Vagina (tissue), 2 donors: ENCODE results near the gene PIGK. TPM values are rescaled to one million over a fixed set of nuclear protein-coding genes. Genes with fewer than 3 reads are reported as not detected.
A peak's percentile ranks its signal among the peaks of the same experiment; 100 is the strongest.
"Not testable (repeated sequence)": the region's sequence is repeated elsewhere in the genome, so short reads cannot be mapped to it uniquely, and the experiment has no call there.

Experiments used
- DNase-seq, 2 donors: peaks; one replicate each; pipeline ENCODE4 v3.0.0-alpha.2; 2017; ENCODE audit errors: extremely low spot score in 2 of 2
- H3K27ac ChIP-seq: fragments of 200-600 bp; sonication (generic); one replicate; pipeline ENCODE4 v1.5.1; 2019
- H3K27me3 ChIP-seq: fragments of 200-600 bp; sonication (generic); one replicate; pipeline ENCODE4 v1.5.1; 2019
- H3K36me3 ChIP-seq, 2 donors: fragments of 200-600 bp; sonication (generic); one replicate each; pipeline ENCODE4 v1.5.1; 2017 to 2019
- H3K4me1 ChIP-seq: fragments of 200-600 bp; sonication (generic); one replicate; pipeline ENCODE4 v1.5.1; 2019
- H3K4me3 ChIP-seq, 2 donors: fragments of 200-600 bp; sonication (generic); 1 replicate in 1 of 2; 2 replicates in 1 of 2; pipeline ENCODE4 v1.5.1; 2016 to 2019
- H3K9me3 ChIP-seq: fragments of 200-600 bp; sonication (generic); one replicate; pipeline ENCODE4 v1.5.1; 2019
- POLR2A ChIP-seq, 2 donors: fragments of 450-650 bp; IDR thresholded peaks; one replicate each; pipeline ENCODE4 v1.6.1; 2017; ENCODE audit warnings: antibody characterized with exemption in 2 of 2, mild to moderate bottlenecking in 2 of 2, moderate library complexity in 2 of 2
- POLR2AphosphoS5 ChIP-seq, 2 donors: sonication (generic); formaldehyde crosslinking; IDR thresholded peaks; one replicate each; pipeline ENCODE4 v1.9.0; 2017; ENCODE audit warnings: antibody characterized with exemption in 2 of 2, mild to moderate bottlenecking in 2 of 2, low read depth in 1 of 2; ENCODE audit not compliant: insufficient read depth in 1 of 2
- intact Hi-C: fragments of 100-400 bp; cut with DNase I; formaldehyde crosslinking; loops from one replicate; pipeline ENCODE4 v1.15.1; 2023
- total RNA-seq: library from RNA; depleted of rRNA; stranded (reverse); fragments of >200 nt; gene quantifications from one replicate; pipeline ENCODE4 v1.2.3, GENCODE V29; 2016
- TF ChIP-seq, protein P1 (sequence below), 3 experiments: fragments of 450-650 bp in 2 of 3; fragments of 200-600 bp in 1 of 3; sonication (generic) in 1 of 3; IDR thresholded peaks; one replicate each; pipeline ENCODE4 v1.5.1; 2017 to 2019; ENCODE audit warnings: antibody characterized with exemption in 3 of 3, mild to moderate bottlenecking in 2 of 3, moderate library complexity in 2 of 3

PIGK gene
- total RNA-seq, 1 donor from 2014 or later, result 12.8 TPM

DNA sequence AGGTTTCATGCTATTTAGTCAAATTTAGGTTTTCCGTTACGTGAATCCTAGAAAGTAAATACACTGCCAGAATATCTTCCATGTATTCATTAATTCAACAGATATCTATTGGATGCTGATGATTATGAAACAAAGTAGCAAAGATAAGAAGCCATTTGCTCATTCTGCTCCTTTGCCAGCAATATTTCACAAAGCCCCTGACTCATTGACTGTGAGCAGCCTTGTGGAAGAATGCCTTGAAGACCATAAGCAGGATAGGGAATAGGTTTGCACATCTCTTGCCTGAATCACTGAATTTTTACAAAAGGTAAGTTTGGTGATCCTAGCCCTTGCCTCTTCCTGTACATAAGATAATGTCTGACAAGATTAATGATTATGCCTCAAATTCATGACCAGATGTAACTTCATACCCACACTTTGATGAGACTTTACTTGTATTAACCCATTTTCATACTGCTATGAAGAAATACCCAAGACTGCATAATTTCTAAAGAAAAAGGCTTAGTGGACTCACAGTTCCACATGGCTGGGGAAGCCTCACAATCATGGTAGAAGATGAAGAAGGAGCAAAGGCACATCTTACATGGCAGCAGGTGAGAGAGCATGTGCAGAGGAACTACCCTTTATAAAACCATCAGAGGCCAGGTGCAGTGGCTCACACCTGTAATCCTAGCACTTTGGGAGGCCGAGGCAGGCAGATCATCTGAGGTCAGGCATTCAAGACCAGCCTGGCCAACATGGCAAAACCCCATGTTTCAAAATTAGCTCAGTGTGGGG, 1.6 kb upstream of the PIGK start:
- no peak overlapping the region for H3K4me3 ChIP-seq
- H3K27ac ChIP-seq, result no peak overlapping the region
- H3K4me1 ChIP-seq, result peaks cover 12% of the 10 kb centered on the region
- TF ChIP-seq POLR2A (IDR thresholded peaks at IDR 0.05), result no peak
- H3K27me3 ChIP-seq, result no peaks in the 10 kb centered on the region
- DNase-seq, result no peak
- no peaks in the 10 kb centered on the region for H3K36me3 ChIP-seq
- intact Hi-C loops, result no loop called here
- no peaks in the 10 kb centered on the region for H3K9me3 ChIP-seq

DNA sequence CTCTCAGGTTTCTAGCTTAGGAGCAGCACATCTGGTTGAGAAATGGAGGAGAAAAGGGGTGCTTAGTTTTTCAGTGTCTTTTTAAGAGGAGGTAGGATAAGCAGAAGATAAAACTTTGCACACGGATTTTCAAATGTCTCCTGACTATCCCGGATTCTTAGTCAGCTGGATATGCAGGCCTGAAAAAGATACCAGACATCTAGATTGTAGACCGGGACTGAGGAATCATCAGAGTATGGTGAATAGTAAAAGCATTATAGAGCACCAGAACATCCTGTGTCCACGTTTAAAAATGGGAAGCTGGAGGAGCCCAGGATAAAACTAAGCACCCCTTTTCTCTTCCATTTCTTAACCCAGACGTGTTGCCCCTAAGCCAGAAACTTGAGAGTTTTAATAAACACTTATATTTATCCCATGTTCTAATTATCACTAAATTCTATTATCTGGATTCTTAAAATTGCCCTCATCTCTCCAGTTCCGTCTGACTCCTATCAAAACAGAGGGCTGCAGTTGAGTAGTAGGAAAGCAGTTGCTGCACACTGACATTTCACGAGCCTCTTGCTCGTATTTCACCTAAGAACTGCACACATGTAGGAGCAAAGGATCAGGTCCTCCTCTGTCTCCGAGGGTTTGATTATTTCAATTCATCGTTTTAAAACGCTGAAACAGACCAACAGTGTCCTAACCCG, 609 bp downstream of the PIGK start:
- H3K27ac ChIP-seq, result peak overlapping the region; percentile 79
- DNase-seq, result no peak
- H3K4me1 ChIP-seq, result peaks cover 12% of the 10 kb centered on the region
- intact Hi-C loops, result no loop called here
- H3K36me3 ChIP-seq, result no peaks in the 10 kb centered on the region
- H3K4me3 ChIP-seq, result peak overlapping the region; percentile 72
- H3K9me3 ChIP-seq, result no peaks in the 10 kb centered on the region
- TF ChIP-seq, protein P1, sequence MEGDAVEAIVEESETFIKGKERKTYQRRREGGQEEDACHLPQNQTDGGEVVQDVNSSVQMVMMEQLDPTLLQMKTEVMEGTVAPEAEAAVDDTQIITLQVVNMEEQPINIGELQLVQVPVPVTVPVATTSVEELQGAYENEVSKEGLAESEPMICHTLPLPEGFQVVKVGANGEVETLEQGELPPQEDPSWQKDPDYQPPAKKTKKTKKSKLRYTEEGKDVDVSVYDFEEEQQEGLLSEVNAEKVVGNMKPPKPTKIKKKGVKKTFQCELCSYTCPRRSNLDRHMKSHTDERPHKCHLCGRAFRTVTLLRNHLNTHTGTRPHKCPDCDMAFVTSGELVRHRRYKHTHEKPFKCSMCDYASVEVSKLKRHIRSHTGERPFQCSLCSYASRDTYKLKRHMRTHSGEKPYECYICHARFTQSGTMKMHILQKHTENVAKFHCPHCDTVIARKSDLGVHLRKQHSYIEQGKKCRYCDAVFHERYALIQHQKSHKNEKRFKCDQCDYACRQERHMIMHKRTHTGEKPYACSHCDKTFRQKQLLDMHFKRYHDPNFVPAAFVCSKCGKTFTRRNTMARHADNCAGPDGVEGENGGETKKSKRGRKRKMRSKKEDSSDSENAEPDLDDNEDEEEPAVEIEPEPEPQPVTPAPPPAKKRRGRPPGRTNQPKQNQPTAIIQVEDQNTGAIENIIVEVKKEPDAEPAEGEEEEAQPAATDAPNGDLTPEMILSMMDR (IDR thresholded peaks at IDR 0.05), result no peak
- TF ChIP-seq POLR2A (IDR thresholded peaks at IDR 0.05) (no peak), POLR2AphosphoS5 (IDR thresholded peaks at IDR 0.05; ENCODE audit: insufficient read depth in 1 of 2, low read depth in 1 of 2) (no peak)
- no peaks in the 10 kb centered on the region for H3K27me3 ChIP-seq

DNA sequence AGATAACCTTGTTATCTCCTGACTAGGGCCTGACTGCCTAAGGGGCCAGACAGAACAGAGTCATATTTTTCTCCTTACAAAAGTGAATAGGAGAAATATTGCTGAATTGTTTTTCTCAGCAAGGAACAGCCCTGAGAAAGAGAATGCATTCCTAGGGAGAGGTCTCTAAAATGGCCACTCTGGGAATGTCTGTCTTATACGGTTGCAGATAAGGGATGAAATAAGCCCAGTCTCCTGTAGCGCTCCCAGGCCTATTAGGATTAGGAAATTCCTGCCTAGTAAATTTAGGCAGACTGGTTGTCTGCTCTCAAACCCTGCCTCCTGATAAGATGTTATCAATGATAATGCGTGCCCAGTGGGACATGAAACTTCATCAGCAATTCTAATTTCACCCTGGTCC, 15.2 kb downstream of the PIGK start:
- H3K36me3 ChIP-seq, H3K4me1 ChIP-seq, DNase-seq, H3K4me3 ChIP-seq, intact Hi-C loops, H3K9me3 ChIP-seq, H3K27me3 ChIP-seq, H3K27ac ChIP-seq: not testable (repeated sequence)

DNA sequence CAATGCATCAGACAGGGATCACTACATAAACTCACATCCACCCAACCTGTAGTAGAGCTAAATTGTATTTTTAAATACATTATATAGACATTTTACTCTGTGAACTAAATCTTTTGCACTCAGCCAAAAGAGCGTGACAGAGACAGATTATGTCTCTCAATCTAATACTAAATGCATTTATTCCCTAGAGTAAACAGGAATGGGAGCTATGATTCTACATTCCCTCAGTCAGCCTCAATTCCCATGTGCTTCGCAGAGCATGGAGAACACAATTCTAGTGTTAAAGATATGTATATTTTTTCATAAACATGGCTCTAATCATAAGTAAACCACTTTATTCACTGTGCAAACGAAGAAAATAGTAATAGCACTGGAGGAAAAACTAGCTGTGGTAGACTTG, 16.5 kb downstream of the PIGK start:
- Histone ChIP-seq H3K27ac (no peak overlapping the region), H3K27me3 (no peaks in the 10 kb centered on the region), H3K4me1 (no peaks in the 10 kb centered on the region), H3K36me3 (no peaks in the 10 kb centered on the region), H3K9me3 (no peaks in the 10 kb centered on the region), H3K4me3 (no peak overlapping the region)
- intact Hi-C loops, result no loop called here
- no peak for DNase-seq
- TF ChIP-seq, protein P1 (IDR thresholded peaks at IDR 0.05), result no peak
- TF ChIP-seq POLR2A (IDR thresholded peaks at IDR 0.05) (no peak), POLR2AphosphoS5 (IDR thresholded peaks at IDR 0.05; ENCODE audit: insufficient read depth in 1 of 2, low read depth in 1 of 2) (no peak)

DNA sequence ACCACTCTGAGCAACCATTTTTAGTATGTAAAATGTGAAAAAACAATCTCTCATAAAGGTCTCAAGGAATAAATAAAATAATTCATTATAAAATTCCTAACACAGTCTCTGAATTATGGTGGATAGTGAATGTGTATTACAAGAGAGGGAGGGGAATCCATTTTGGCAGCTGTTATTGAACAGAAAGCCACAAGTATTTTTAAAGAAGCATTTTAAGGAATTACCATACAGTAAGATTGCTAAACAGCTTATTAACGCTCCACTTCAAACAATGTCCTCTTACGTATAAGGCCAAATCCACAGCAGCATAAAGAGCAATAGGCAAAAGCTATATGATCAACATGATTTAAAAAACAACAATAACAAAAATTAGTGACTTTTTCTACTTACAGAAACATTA, 18.4 kb downstream of the PIGK start:
- H3K4me3 ChIP-seq, result no peak overlapping the region
- no peaks in the 10 kb centered on the region for H3K27me3 ChIP-seq
- no peaks in the 10 kb centered on the region for H3K36me3 ChIP-seq
- TF ChIP-seq, protein P1 (IDR thresholded peaks at IDR 0.05), result no peak
- TF ChIP-seq POLR2AphosphoS5 (IDR thresholded peaks at IDR 0.05; ENCODE audit: insufficient read depth in 1 of 2, low read depth in 1 of 2), result no peak
- no peak for TF ChIP-seq POLR2A (IDR thresholded peaks at IDR 0.05)
- DNase-seq, result no peak
- H3K4me1 ChIP-seq, result no peaks in the 10 kb centered on the region
- intact Hi-C loops, result no loop called here
- H3K27ac ChIP-seq, result no peak overlapping the region
- H3K9me3 ChIP-seq, result no peaks in the 10 kb centered on the region

DNA sequence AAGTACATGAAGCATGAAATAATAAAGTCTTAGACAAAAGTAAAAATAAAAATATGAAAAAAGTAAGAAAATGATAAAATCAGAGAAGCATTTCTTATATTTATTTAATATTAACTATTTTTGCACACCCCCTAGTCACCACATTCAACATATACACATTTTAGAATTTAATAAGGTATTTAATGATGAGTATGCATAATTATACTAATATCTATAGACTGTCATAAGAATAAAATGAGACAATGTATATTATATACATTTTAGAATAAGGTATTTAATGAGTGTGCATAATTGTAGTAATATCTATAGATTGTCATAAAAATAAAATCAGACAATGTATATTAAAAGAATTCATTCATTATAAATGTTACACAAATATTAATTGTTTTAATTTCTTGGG, 18.9 kb downstream of the PIGK start:
- H3K4me3 ChIP-seq, result no peak overlapping the region
- H3K27me3 ChIP-seq, result no peaks in the 10 kb centered on the region
- intact Hi-C loops, result no loop called here
- H3K9me3 ChIP-seq, result no peaks in the 10 kb centered on the region
- TF ChIP-seq, protein P1 (IDR thresholded peaks at IDR 0.05), result no peak
- TF ChIP-seq POLR2AphosphoS5 (IDR thresholded peaks at IDR 0.05; ENCODE audit: insufficient read depth in 1 of 2, low read depth in 1 of 2), result no peak
- no peak for TF ChIP-seq POLR2A (IDR thresholded peaks at IDR 0.05)
- no peaks in the 10 kb centered on the region for H3K36me3 ChIP-seq
- DNase-seq, result no peak
- no peaks in the 10 kb centered on the region for H3K4me1 ChIP-seq
- H3K27ac ChIP-seq, result no peak overlapping the region
